Retina (tissue), 1 donor: ENCODE measurements around the gene TRMT11.
A peak's percentile ranks its signal among the peaks of the same experiment; 100 is the strongest.
"Not testable (repeated sequence)": the region's sequence is repeated elsewhere in the genome, so short reads cannot be mapped to it uniquely, and the experiment has no call there.

Experiments
- DNase-seq: peaks from one replicate; pipeline ENCODE4 v3.0.0-alpha.2; 2016

Gene TRMT11

DNA sequence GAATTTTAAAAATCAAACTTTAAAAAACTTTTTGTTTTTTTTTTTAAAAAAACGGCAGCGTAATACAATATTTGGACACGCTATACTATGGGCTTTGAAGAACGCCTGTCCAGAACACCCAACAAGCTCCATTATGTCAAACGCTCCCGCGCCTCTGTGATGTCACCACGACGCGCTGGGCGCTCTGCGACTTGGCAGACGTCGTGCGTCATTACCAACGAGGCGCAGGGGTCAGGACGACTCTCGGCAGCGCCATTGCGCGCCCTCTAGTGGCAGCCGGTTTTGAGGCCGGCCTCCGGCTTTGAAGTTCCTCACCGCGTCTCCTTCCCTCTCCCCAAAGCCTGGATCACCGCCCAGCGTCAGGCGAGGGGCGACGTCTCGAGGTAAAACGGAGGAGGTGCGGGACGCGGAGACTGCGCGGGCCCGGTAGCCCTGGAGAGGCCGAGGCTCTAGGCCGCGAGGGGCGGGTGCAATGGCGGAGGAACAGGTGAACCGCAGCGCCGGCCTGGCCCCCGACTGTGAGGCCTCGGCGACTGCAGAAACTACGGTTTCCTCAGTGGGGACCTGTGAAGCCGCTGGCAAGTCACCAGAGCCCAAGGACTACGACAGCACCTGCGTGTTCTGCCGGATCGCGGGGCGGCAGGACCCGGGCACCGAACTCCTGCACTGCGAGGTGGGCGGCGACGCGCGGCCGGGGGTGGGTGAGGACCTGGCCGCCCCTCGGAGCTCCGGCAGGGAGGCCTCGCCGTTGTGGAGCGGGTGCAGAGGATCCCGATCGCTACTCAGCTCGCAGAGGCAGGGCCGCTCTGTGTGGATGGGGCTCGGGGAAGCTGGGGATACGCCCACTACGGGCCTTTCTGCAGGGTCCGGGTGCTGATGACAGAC lies 29.6 kb upstream of the TRMT11 start, which contains the start of gene HINT3:
HINT3 (plus strand) TSS at position 265 of the 885 bp plus-strand sequence; CDS start at position 473, 208 bp downstream.
- DNase-seq: peak; percentile 99

DNA sequence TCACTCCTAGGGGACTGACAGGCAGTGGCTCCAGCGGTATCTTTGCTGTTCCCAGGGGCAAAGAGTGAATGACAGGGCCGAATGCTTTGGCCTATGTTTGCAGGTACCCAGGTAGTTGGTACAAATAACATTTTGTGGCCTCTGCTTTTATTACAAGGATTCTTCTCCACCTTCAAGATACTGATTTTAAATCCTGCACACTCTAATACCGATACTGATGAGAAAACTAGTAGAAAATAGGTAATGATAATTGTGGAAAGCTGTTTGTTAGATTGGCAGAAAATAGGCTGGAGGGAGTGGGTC lies 29.0 kb upstream of the TRMT11 start:
- DNase-seq: no peak

GRCh38 chr6:125957845-125958244 lies 28.5 kb upstream of the TRMT11 start:
- DNase-seq: no peak

GRCh38 chr6:125959041-125959440 lies 27.3 kb upstream of the TRMT11 start:
- DNase-seq: no peak

DNA sequence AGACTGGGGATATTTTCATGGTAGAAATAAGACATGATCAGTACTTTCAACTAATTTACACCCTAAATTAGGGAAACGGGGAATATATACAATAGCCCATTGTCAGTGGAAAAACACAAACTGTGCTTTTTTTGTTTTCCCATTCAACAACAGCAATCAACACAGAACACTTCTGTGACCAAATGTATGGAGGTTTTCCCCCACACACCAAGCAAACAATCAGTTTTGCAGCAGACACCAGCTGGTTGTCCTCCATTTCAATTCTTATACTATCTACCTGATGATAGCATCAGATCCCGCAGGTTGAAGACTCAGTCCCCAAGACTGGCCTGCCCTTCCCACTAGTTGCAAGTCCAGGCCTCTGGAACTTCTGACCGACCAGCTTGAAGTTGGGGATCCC lies 25.2 kb upstream of the TRMT11 start:
- DNase-seq: no peak

DNA sequence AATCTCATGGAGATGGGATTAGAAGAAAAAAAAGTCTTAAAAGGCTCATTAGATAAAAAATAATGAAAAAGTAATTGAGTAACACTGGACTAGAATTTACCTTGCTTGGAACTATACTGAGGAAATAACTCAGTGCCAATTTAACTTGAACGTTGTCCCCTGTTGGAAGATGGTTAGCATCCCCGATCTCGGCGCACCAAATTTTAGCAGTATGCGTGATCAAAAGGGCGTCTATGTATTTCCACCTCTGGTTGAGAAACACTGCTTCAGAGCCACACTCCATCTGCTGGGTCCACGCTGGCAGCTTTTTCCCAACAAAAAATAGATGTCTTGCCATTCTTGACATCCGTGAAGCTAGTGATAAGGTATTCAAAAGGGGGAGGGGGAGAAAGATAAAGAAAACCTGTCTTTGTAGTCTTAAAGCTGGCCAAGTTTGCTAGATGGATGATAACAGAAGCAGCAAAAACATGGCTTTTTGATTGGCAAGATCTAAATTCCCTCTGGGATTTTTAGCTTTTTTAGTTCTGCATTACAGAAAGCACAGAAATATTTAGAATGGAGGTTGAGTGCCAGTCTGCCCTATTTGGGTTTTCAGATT lies 23.3 kb upstream of the TRMT11 start:
- DNase-seq: no peak

DNA sequence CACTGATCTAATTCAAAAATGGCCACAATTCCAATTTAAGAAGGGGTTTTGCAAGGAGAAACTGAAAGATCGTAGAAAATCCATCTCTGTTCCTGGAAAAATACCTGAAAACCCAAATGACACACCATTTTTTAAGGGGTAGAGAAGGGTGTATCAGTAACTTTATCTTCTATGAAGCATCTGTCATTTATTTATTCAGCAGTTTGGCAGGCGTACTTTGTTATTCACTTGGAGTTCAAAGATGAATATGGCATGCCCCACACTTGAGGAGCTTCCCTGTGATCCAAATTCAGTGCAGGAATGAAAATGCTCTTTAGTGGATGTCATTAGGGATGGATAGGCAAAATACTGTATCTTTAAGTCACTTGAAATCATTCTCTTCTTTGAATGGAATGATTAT lies 22.5 kb upstream of the TRMT11 start:
- DNase-seq: no peak

DNA sequence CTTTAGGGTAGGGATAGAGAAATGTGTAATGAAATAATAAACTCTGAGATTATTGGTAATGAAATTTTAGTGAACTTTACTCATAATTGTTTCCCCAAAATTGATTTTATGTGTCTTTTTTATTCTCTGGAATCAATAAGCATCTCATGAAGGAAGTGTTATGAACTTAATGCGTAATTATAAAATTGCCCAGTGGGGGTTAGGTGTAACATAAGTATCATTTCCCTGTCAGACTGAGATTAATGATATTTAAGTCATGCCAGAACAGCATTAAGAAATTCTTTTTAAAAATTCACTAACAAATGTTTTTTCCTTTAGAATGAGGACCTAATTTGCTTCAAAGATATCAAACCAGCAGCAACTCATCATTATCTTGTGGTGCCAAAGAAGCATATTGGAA lies 19.8 kb upstream of the TRMT11 start:
- DNase-seq: no peak

GRCh38 chr6:125968493-125968892 lies 17.8 kb upstream of the TRMT11 start:
- no peak for DNase-seq

DNA sequence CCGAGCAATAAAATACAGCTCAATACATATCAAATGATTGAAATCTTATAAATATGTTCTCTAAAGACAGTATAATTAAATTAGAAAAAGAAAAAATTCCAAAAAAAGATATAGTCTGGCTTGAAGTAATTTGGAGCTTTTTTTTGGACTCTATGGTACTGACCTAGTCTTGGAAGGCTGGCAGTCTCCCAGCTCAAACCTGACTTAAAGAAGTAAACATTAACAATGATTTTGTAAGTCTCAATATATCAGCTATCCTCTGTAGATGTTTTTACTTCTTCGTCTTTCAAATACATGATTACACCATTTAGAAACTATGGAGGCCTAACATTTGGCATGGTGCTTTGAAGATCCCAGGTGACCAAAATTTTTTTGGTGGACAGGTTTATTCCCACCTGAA lies 15.6 kb upstream of the TRMT11 start:
- no peak for DNase-seq

DNA sequence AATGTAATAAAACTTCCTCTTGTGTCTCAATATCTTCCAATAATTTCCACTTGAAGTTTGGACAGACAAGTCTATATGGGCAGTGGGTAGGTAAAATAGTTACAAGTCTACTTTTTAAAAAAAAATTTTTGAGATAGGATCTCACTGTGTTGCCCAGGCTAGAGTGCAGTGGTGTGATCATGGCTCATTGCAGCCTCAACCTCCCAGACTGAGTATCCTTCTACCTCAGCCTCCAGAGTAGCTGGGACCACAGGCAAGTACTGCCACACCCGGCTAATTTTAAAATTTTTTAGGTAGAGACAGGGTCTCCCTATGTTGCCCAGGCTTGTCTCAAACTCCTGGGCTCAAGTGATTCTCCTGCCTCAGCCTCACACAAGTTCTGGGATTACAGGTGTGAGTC lies 13.9 kb upstream of the TRMT11 start:
- not testable (repeated sequence) for DNase-seq

DNA sequence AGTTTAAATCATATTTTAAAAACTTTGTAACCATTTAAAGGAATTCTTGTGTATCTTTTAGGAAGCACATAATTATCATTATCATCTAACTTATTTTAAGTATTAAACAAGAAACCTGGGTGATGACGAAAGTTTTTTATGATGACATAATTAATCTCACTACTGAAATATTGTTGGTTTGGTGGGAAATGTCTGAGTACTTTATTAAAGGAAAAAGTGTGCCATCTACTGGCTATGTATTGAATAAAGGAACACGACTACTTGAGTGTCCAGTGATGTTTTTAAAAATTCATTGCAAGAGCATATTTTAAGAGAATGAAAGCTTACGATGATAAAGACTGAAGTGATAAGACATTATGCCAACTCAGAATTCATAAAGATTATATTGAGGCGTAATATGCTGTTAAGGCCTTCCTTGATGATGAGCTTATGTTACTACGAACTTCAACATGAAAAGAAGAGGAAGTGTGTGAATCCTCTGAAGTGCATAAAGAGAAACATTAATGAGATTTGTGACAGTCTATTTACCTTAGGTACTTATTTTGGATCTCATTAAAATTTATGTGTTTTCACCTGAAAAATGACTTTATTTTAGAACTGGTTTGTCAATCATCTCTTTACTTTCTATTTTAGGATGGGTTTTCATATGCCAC lies 12.0 kb upstream of the TRMT11 start:
- no peak for DNase-seq

DNA sequence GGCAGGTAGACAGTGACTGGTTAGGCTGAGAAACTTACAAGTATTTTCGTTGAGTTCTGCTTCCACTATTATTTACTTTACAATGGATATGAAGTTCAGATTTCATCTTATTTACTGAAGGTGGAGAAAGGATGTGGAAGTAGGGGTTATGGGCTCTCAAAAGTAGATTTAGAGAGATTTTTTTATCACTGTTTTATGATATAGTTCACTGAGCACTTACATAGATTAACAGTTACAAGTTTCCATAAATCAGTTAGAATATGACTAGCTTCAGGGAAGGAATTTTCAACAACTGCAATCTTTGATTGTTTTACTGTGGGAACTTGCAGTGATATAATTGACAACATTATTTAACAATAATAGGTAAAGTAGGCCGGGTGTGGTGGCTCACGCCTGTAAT lies 7.2 kb upstream of the TRMT11 start:
- DNase-seq: no peak

DNA sequence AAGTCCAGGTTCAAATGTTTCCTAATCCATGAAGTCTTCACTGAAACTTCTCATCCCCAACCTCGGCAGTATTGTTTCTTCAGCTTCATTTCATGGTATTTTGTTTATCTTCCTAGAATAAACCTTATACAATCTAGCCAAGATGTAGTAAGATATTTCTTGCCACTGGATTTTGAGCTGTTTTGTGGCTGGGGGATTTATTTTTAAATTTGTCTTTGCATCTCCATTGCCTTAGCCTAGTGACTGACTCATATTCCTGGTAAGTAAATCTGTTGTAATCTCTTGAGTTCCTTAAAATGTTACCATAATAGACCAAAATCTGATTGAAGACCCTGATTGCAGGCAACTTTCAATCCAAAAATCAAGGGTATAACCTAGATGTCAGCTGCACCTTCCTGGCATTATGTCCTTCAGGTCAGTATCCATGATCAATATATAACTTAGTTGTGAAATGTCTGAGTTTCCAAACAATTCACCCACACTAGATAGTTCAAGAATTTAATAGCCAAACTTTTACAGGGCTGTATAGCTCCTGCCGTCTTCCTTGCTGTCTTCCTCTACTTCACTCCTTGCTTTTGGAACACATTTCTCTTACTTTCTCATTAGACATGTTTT lies 4.7 kb upstream of the TRMT11 start:
- DNase-seq: no peak

DNA sequence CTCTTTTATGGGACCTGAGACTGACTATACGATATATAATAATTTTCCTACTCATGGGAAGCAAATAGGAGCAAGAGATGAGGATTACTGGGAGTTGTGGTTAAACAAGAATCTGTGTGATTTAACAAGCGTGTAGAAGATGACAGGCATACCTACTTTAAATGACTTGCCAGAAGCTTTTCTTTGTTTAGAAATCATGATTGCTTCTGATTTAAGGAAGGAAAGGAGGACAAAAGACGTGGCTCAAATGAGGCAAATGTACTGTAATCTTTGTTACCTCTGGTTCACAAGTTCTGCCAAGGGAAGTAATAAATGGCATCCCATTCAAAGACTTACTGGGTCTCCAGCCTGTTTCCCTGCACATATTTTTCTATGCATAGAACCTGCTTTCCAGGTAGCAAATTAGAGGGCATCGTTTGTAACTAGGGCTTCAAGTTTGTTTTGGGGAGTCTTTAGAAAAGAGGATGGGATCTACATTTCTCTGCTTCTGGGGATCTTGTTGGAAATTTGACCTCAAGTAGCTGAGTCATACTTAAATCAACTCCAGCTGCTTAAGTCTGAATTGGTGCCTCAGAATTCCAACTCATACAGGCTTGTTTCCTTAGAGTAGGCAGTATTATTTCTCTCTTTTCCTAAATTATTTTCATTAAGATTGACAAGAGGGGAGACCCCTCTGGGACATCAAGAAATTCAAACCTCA lies 2.9 kb upstream of the TRMT11 start:
- DNase-seq: no peak

- no peak for DNase-seq
Measured at GRCh38 chr6:125984311-125984710, 2.0 kb upstream of the TRMT11 start.

DNA sequence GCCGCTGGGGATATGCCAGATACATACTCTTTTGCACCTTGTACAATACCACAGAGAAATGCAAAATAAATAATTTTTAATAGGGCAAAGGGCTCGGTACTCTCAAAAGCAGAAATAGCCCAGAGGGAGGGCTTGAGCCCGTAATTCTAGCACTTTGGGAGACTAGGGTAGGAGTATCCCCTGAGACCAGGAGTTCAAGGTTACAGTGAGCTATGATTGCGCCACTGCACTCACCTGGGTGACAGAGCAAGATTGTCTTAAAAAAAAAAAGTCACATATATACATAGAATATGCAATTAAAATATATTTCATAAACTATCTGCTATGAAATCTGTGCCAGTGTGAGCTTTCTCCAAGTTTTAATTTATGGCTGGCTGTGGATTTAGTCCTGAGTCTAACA lies 818 bp upstream of the TRMT11 start:
- no peak for DNase-seq

GRCh38 chr6:125985979-125986300 lies 400 bp upstream of the TRMT11 start:
- DNase-seq: no peak

DNA sequence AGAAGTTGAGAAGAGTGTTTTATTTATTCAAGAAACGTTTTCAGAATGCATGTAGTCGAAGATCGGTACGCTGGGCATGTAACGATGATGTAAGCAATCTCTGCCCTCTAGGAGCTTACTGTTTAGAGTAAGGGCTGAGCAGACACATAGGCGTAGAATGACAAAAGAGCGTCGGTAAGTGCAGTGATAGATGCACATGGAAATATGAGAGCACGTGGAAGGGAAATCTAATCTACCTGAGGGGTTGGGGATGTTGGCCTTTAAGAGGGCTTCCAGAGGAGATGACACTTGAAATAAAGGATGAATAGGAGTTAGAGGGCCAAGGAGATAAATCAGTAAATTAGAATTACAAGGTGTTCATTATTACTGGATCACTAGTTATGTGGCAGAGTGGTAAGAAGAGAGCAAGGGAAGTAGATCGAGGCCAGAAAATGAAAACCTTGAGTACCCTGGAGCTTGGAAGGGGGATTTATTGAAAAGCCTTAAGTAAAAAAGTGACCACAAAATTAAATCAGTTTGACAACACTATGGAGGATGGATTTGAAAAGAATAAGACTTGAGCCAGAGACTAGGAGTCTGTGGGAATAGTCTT lies 782 bp downstream of the TRMT11 start:
- DNase-seq: no peak

GRCh38 chr6:125988280-125988679 lies 1.9 kb downstream of the TRMT11 start:
- no peak for DNase-seq

DNA sequence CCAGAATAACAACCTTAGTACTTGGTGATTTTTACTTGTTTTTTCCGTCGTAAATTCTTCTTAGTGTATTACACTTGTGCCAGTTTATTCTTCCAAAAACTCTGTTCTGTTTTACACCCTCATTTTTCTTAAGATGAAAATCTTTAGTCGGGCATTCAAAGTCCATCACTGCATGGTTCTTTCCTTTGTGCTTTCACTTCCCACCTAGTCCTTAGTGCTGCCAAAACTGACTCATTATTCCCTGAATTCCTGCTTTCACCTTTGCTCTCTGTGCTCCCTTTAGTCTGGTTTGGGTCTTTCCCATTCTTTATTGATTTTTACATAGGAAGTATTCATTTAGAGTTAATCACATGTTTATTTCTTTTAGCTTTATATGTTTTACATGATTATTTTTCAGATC lies 3.3 kb downstream of the TRMT11 start:
- DNase-seq: no peak

GRCh38 chr6:125991653-125992052 lies 5.3 kb downstream of the TRMT11 start:
- DNase-seq: no peak
